Endodermal cell (in vitro differentiated cells): ENCODE measurements around the gene WFDC11. TPM values are rescaled to one million over a fixed set of nuclear protein-coding genes. Genes with fewer than 3 reads are reported as not detected.
"Not testable (repeated sequence)": the region's sequence is repeated elsewhere in the genome, so short reads cannot be mapped to it uniquely, and the experiment has no call there.

Source experiments
- DNase-seq: peaks from one replicate; pipeline ENCODE4 v3.0.0-alpha.2; 2017
- H3K27ac ChIP-seq: 2 replicates; pipeline ENCODE4 v1.5.1; 2013; ENCODE audit warnings: mild to moderate bottlenecking, low read depth, low read length, moderate library complexity
- H3K27me3 ChIP-seq: 2 replicates; pipeline ENCODE4 v1.6.1; 2013; ENCODE audit warnings: mild to moderate bottlenecking, low read length, moderate library complexity; ENCODE audit not compliant: insufficient read depth, control insufficient read depth, poor library complexity, severe bottlenecking
- H3K36me3 ChIP-seq: 2 replicates; pipeline ENCODE4 v1.7.0; 2013; ENCODE audit warnings: mild to moderate bottlenecking, low read length, moderate library complexity; ENCODE audit not compliant: control insufficient read depth, insufficient read depth
- H3K4me1 ChIP-seq: one replicate; pipeline ENCODE4 v1.7.0; 2013; ENCODE audit warnings: low read length; ENCODE audit not compliant: control insufficient read depth, insufficient read depth
- H3K4me3 ChIP-seq: 2 replicates; pipeline ENCODE4 v1.5.1; 2013; ENCODE audit warnings: mild to moderate bottlenecking, low read length, moderate library complexity
- H3K9ac ChIP-seq: 2 replicates; pipeline ENCODE4 v1.6.1; 2013; ENCODE audit warnings: mild to moderate bottlenecking, low read length, moderate library complexity; ENCODE audit not compliant: poor library complexity, severe bottlenecking; ENCODE audit errors: extremely low read depth
- H3K9me3 ChIP-seq: 2 replicates; pipeline ENCODE4 v1.6.1; 2013; ENCODE audit warnings: mild to moderate bottlenecking, low read length, moderate library complexity; ENCODE audit not compliant: control insufficient read depth
- H3K27ac Mint-ChIP-seq: 2 replicates; pipeline ENCODE4 v1.8.0; 2020; ENCODE audit warnings: mixed read lengths
- H3K27me3 Mint-ChIP-seq: 2 replicates; pipeline ENCODE4 v1.8.0; 2021; ENCODE audit warnings: mild to moderate bottlenecking, mixed read lengths; ENCODE audit not compliant: insufficient read depth
- H3K36me3 Mint-ChIP-seq: 2 replicates; pipeline ENCODE4 v1.8.0; 2020; ENCODE audit warnings: low read depth, mixed read lengths
- H3K4me1 Mint-ChIP-seq: 2 replicates; pipeline ENCODE4 v1.8.0; 2020; ENCODE audit warnings: mixed read lengths
- H3K4me3 Mint-ChIP-seq: 2 replicates; pipeline ENCODE4 v1.8.0; 2020; ENCODE audit warnings: mild to moderate bottlenecking, moderate library complexity, mixed read lengths
- H3K9me3 Mint-ChIP-seq: 2 replicates; pipeline ENCODE4 v1.8.0; 2020; ENCODE audit warnings: mild to moderate bottlenecking, mixed read lengths
- CTCF ChIP-seq: fragments of 200-600 bp; sonication (generic); conservative IDR thresholded peaks from 2 replicates; pipeline ENCODE4 v1.5.0; 2021; ENCODE audit warnings: antibody characterized with exemption, mild to moderate bottlenecking
- WGBS, 2 experiments: methylation state at CpG; one replicate each; pipeline versions ENCODE4 v1.1.5 to v1.1.7; 2013; ENCODE audit warnings: missing lambda C conversion rate in 2 of 2, mixed read lengths in 1 of 2; ENCODE audit not compliant: insufficient coverage in 1 of 2, insufficient read length in 1 of 2; 5-methylcytosine and 5-hydroxymethylcytosine counted together
- total RNA-seq, 2 donors: library from RNA; stranded (reverse); fragmentation: NEBNext Ultra II Directional in 1 of 2; extraction: Animal tissue kit (Norgen Biotek cat#: 25700) in 1 of 2; gene quantifications; 2 replicates in 1 of 2; 3 replicates in 1 of 2; pipeline ENCODE4 v1.2.1, GENCODE V29; 2021

Gene WFDC11
- total RNA-seq, 2 donors from 2014 or later: not detected

GRCh38 chr20:45649312-45649863 is 20.7 kb downstream of the WFDC11 start:
- no peak overlapping the region for H3K27ac ChIP-seq
- H3K36me3 ChIP-seq: no peaks in the 10 kb centered on the region
- Mint-ChIP-seq H3K27ac (no peak overlapping the region), H3K4me3 (no peak overlapping the region), H3K36me3 (peaks cover 6% of the 10 kb centered on the region), H3K9me3 (peaks cover 47% of the 10 kb centered on the region), H3K4me1 (no peaks in the 10 kb centered on the region), H3K27me3 (no peaks in the 10 kb centered on the region)
- H3K4me1 ChIP-seq: no peaks in the 10 kb centered on the region
- H3K9ac ChIP-seq: no peak overlapping the region
- no peak overlapping the region for H3K4me3 ChIP-seq
- H3K27me3 ChIP-seq: no peaks in the 10 kb centered on the region
- DNase-seq: no peak
- no peak for TF ChIP-seq CTCF
- WGBS, 2 experiments: 88 to 90% methylated on average over 3 to 6 of the region's 6 CpGs
- H3K9me3 ChIP-seq: peaks cover 21% of the 10 kb centered on the region

GRCh38 chr20:45647441-45648050 is 22.5 kb downstream of the WFDC11 start:
- Histone ChIP-seq H3K4me1 (no peaks in the 10 kb centered on the region), H3K27me3 (no peaks in the 10 kb centered on the region), H3K9ac (no peak overlapping the region), H3K36me3 (no peaks in the 10 kb centered on the region), H3K9me3 (peaks cover 21% of the 10 kb centered on the region), H3K27ac (no peak overlapping the region), H3K4me3 (no peak overlapping the region)
- Mint-ChIP-seq H3K36me3 (peaks cover 6% of the 10 kb centered on the region), H3K4me3 (no peak overlapping the region), H3K27me3 (no peaks in the 10 kb centered on the region), H3K4me1 (no peaks in the 10 kb centered on the region), H3K27ac (no peak overlapping the region), H3K9me3 (peaks cover 43% of the 10 kb centered on the region)
- no peak for DNase-seq
- no peak for TF ChIP-seq CTCF
- WGBS, 2 experiments: 100% methylated on average over 1 of the region's 1 CpG; no CpG with 5 or more reads in 1 of the 2 experiments

GRCh38 chr20:45646875-45647274 is 23.2 kb downstream of the WFDC11 start:
- TF ChIP-seq CTCF: no peak
- no peak overlapping the region for H3K4me3 ChIP-seq
- H3K36me3 ChIP-seq: no peaks in the 10 kb centered on the region
- peaks cover 6% of the 10 kb centered on the region for H3K36me3 Mint-ChIP-seq
- no peak overlapping the region for H3K27ac ChIP-seq
- H3K9me3 Mint-ChIP-seq: peaks cover 36% of the 10 kb centered on the region
- H3K27ac Mint-ChIP-seq: no peak overlapping the region
- peaks cover 20% of the 10 kb centered on the region for H3K9me3 ChIP-seq
- no peak for DNase-seq
- H3K27me3 ChIP-seq: no peaks in the 10 kb centered on the region
- no peak overlapping the region for H3K4me3 Mint-ChIP-seq
- H3K4me1 ChIP-seq: no peaks in the 10 kb centered on the region
- 71 to 98% methylated on average over 1 to 3 of the region's 3 CpGs for WGBS, 2 experiments
- no peaks in the 10 kb centered on the region for H3K27me3 Mint-ChIP-seq
- H3K9ac ChIP-seq: no peak overlapping the region
- H3K4me1 Mint-ChIP-seq: no peaks in the 10 kb centered on the region

DNA sequence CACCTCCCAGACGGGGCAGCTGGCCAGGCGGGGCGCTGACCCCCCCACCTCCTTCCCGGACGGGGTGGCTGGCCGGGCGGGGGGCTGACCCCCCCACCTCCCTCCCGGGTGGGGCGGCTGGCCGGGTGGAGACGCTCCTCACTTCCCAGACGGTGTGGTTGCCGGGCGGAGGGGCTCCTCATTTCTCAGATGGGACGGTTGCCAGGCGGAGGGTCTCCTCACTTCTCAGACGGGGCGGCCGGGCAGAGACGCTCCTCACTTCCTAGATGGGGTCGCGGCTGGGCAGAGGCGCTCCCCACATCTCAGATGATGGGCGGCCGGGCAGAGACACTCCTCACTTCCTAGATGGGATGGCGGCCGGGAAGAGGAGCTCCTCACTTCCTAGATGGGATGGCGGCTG is 24.2 kb downstream of the WFDC11 start:
- peaks cover 26% of the 10 kb centered on the region for H3K9me3 Mint-ChIP-seq
- not testable (repeated sequence) for H3K27me3 Mint-ChIP-seq, H3K27me3 ChIP-seq, DNase-seq, H3K9ac ChIP-seq, H3K4me3 Mint-ChIP-seq, H3K27ac ChIP-seq, H3K4me3 ChIP-seq, H3K4me1 ChIP-seq, H3K36me3 Mint-ChIP-seq, H3K27ac Mint-ChIP-seq, H3K4me1 Mint-ChIP-seq, H3K36me3 ChIP-seq
- peaks cover 10% of the 10 kb centered on the region for H3K9me3 ChIP-seq
- WGBS, 2 experiments: 89 to 95% methylated on average over 11 to 20 of the region's 28 CpGs

DNA sequence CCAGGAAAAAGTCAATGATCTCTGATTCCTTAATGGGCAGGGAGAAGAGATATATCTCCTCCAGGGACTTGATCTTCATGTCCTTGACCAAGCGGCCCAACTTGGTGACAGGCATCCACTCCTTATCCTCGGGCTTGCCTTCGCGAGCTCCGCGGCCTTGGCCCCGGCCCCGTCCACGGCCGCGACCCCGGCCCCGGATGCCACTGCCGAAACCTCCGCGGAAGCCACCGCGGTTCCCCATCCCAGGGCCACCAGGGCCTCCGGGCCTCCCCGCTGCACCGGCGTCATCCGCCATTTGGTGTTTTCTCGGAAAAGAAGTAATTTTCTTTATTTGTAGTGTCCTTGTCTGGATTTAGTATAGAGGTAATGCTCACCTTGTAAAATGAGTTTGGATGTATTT is 29.0 kb downstream of the WFDC11 start:
- not testable (repeated sequence) for H3K36me3 Mint-ChIP-seq
- 87 to 97% methylated on average over 3 to 23 of the region's 24 CpGs for WGBS, 2 experiments

More for the DNA sequence above, 29.0 kb downstream of the WFDC11 start:
- not testable (repeated sequence) for H3K4me1 ChIP-seq, H3K27me3 ChIP-seq, DNase-seq, H3K27ac Mint-ChIP-seq, H3K4me3 Mint-ChIP-seq, H3K9me3 ChIP-seq, H3K4me3 ChIP-seq, H3K36me3 ChIP-seq, H3K4me1 Mint-ChIP-seq, H3K9ac ChIP-seq, H3K27me3 Mint-ChIP-seq, H3K27ac ChIP-seq, H3K9me3 Mint-ChIP-seq
